HG03139 (cell line): Measurements from ENCODE around the gene LYL1.

Experiments
- ATAC-seq: cut with Tn5 transposase; IDR thresholded peaks from one replicate; pipeline ENCODE4 v1.9.1; 2021; ENCODE audit not compliant: unreplicated experiment

Gene LYL1

DNA sequence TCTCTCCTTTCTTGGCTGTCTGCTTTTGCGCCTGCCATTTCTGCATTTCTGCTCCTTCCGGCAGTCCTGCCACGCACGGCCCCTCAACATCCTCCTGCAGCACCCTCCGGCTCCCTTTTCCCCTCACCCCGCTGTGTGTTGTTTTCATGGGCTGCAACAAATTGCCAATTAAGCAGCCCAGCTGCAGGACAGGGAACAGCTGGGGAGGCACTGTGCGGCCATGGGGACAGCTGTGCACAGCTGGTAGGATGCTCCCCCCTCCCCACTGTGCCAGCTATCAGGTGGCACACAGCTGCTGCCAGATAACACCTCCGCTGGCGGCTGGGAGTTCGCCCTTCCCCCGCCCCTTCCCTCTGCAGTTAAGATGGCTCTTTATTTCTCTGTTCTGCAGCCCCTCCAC is 25.4 kb downstream of the LYL1 start:
- ATAC-seq, result no peak

DNA sequence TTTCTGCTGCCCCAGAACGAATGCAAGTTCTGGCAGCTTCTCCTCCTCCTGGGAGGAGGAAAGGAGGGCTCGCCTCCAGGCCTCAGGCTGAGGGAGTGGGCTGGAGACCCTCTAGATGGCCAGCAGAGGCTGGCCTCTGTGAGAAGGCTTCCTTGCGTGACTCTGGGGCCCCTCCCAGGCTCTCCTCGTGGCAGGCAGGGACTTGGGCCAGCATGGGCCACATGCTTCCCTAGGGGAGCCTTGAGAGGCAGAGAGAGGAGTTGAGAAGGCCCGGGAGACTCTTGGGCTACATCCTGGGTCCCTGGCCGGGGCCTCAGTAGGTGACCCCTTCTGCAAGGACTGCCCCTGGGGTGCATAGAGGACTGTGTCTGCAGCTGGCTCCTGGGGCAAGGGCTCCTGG is 25.9 kb downstream of the LYL1 start:
- no peak for ATAC-seq

- no peak for ATAC-seq
These were observed 26.3 kb downstream of the LYL1 start for GRCh38 chr19:13076320-13076719.

- ATAC-seq, result no peak
These were observed 28.3 kb downstream of the LYL1 start for GRCh38 chr19:13074378-13074777.

DNA sequence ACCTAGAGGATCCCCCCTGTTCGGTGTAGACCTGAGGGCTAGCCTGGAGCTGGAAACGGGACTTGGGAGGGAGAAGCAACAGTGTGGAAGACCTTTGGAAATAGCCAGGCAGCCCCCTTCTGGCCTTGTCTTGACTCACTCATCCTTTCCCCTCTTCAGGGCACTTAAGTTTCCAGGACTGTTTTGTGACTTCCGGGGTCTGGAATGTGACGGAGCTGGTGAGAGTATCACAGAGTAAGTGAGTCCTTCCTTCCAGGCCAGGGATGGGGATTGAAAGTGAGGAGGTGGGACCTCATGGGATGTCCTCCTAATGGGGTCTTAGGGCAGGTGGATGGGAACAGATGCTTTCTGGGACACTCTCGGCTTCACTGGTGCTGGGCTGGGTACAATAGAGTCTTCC is 29.4 kb downstream of the LYL1 start:
- no peak for ATAC-seq

DNA sequence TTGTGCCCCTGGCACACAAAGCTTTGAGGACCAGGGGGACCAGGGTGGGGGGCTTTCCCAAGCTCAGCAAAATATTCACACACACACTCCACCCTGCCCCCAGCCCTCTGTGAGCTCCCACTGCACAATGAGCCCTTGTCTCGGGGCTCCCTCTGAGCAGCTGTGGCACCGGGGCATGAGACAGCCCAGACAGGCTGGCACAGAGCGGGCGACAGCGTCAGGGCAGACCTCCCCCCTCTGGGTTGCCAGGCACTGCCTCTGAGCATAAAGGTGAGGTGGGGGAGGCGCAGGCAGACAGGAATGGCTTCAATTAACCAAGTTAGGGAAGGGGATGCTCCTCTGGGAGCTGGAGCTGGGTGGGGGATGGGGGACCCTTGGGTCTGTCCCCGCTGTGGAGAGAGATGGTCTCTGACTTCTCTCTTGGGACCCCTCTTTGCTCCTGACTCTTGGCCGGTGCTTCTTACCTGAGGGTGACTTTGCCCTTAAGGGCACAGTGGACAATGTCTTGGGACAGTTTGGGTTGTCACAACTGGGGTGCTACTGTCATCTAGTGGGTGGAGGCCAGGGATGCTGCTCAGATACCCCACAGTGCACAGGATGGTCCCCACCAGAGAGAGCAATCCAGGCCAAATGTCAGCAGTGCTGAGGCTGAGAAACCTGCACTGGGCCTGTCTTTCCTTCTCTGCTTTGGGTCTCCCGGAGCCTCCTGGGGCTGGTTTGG is 30.3 kb downstream of the LYL1 start:
- ATAC-seq, result no peak

DNA sequence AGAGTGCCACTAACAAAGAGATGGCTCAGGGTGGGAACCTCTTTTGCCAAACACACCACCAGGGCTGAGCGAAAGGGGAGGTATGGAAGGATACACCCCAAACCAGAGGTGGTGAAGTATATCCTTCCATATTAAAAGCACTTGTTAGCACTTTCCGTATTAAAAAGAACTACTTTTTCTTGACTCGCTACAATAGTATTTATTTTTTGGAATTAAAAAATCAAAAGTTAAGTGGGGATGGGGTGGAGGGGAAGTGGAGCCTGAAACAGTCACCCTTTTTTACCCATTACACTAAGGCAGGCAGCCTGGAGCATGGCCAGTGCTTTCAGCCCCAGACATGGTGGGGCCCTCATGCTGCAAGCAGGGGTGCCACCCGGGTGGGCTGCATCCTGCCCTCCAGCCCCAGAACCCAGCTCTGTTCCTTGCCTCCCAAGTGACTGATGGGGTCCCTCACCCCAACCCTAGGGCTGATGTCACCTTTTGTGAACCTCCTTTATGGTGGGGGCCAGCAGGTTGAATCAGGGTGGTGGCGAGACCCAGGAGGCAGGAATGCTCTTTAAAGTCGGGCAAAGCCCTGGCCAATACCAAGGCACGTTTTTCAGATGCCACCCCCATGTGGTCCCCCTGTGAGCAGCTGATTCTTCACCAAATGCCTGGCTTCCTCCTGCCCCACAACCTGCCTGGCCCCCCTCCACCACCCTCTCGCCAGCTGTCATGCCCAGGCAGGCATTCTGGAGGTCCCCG is 31.0 kb downstream of the LYL1 start:
- no peak for ATAC-seq

GRCh38 chr19:13070425-13071140 is 32.1 kb downstream of the LYL1 start:
- ATAC-seq, result no peak

- ATAC-seq, result no peak
These were observed 33.0 kb downstream of the LYL1 start for GRCh38 chr19:13069415-13070359.

DNA sequence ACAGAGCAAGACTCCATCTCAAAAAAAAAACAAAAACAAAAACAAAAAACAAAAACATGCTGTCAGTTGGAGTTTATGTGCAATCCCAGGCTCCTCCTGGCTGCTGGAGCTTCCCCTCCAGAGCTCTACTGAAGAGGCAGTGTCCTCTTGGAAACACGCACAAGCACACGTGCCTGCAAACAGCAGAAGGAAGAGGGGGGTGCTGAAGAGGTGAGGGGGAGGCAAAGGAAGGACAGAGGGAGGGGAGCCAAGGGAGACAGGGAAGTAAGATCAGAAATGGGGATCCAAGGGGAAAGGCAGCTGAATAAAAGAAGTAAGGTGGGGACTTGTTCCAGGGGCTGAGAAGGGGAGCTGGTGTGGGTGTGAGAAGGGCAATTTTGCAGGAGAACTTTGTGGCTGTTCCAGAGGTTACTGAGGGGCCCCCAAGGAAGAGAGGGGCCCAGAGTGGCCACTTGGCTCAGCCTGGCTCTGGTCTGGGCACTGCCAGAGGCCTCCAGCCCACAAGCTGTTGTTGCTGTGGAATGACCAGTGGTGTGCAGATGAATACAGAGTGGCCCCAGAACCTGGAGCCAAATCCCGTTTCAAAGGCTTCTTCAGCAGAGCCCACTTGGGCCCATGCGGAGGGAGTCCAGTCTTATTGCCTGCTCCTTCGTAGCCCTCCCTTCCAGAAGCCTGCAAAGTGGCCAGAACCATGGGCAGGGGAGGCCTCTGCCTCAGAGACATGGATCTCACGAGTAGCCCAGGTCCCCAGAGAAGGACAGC is 34.4 kb downstream of the LYL1 start:
- no peak for ATAC-seq

GRCh38 chr19:13066933-13067807 is 35.5 kb downstream of the LYL1 start:
- no peak for ATAC-seq

GRCh38 chr19:13066226-13066625 is 36.4 kb downstream of the LYL1 start:
- no peak for ATAC-seq

DNA sequence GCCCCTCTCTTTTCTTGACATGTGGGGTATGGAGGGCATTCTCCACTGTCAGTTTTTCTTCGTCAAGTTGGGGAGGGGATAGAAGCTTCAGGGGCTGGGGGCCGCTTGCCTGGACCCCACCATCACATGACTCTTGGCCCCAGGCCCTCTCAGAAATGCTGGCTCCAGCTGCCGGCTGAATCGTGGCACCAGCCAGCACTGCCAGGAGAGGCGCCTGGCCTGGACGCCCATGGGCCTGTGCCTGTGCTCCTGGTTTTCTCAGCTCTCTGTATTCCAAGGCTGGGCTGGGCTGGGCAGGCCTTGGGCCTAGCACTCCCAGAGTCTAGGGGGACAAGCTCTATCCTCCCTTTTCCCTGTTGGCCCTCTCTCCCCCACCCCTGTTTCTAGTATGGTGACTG is 38.6 kb downstream of the LYL1 start:
- ATAC-seq, result no peak

DNA sequence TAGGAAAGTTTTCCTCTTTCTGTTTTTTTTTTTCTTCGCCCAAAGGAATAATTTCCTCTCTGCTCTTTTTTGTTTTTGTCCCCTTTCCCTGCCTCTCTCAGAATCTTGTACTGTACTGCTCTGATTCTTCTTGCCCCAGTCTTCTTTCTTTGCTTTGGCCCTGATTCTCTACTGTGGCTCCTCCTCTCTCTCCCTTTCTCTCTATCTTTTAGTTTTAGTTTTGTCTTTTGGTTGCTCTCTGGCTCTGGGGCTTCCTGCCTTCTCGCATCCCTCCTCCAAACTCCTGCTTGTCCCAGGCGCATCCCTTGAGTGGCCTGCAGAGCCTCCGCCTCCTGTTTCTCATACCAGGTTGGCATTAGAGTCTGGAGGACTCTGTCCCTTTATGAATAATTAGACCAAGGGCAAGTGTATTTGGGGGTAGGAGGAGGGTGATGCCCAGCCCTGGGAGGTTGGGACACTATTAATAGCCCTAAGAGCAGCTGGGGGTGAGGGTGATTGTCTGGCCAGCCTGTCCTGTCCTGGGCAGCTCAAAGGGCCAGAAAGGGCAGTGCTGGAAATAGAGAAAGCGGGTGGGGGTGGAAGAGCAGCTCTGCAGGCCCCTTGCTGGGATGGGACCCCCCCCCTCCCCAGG is 39.1 kb downstream of the LYL1 start:
- ATAC-seq, result no peak

DNA sequence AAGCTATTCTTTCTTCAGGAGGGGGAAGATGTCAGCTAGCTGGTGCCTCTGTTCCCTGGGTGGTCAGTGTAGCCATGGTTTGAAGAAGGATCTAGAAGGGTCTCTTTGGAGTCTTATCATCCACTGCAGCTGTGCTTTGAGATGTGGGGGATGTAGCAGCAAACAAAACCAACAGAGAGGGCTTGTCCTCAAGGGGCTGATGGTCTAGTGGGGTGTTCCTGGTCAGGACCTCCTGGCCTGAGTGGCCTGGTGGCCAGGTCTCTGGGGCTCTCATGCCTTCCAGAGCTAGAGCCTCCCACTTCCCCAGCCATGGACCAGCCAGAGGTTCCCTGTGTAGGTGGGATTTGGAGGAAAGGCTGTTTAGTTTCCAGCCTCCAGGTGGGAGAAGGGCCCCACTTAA is 40.3 kb downstream of the LYL1 start:
- ATAC-seq, result no peak

DNA sequence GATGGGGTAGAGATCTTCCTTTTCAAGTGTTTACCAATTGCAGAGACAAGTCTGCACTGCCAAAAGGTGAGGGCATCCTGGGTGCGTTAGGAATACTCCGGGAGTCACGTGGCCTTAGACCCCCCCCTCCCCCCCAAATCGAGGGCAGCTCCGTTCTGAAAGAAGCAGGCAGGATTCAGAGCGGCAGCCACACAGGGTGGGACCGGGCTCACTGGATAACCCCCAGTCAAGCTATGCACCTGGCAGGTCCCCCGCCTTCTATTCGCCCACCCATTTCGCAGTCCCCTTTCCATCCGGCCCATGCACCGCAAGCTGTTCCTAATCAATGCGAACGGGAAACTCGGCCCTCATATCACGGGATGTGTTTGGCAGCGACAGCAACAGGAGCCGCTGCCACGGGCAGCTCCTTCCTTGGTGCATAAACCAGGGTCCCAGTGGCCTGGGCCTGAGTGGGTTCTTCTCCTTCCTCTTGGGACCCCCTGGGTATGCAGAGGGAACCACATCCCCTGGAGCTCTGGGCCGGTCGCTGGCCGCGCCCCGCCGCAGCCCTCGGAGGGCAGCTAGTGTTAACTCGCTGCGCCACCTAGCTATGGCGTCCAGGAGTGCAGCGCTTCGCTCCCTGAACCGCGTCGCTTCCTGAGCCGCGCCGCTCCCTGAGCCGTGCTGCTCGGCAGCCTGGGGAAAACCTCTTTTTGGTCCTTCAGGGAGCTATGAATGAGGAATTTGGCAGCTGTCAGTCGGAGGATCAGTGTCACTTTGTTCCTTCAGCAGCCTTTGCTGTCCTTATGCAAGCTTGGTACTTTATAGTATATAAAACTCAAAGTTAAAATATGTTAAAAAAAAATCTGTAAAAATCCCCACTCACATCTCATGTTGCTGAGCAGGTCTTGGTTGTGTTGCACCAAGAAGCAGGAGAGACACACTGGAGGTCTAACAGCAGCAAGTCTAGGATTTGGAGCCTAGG is 41.4 kb downstream of the LYL1 start:
- no peak for ATAC-seq

DNA sequence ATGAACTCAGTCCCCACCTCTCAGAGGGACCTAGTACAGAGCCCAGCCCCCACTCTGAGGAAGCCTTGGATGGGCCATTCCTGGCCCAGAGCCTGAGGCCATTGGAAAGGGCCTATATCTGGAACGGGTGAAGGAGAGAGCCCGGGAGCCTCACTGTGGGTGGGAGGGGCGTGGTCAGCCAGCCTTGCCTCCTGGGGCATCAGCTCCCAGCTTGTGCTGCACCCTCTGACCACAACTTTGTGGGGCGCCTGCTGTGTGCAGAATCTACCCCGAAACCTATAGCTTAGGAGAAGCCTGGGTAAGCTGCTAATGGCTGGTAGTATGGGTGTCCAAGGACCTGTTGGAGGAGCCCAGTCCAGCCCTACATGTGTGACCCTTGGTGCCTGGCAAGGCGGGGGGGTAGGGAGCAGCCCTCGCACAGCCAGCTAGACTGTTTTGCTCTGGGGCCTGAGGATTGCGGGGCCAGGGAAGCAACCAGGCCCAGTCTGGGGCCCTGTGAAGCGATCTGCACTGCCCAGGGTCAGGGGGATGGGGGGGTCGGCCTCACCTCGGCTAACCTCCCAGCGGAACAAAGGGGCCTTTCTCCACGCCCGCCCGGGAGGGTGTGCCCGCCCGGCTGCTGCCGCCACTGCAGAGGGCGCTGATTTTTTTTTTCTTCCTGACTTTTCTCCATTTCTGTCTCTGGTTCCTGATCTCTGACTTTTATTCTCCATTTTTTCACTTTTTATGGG is 42.3 kb downstream of the LYL1 start:
- ATAC-seq, result no peak
